ENCODE data around the gene SPNS3.

The SPNS3 gene

GRCh38 chr17:4463818-4464476 is 30.2 kb downstream of the SPNS3 start:
- H3K27ac ChIP-seq: no peak overlapping the region
- no peak for DNase-seq (ENCODE audit: low read depth, low spot score)

GRCh38 chr17:4465786-4466185 is 32.0 kb downstream of the SPNS3 start:
- DNase-seq (ENCODE audit: low read depth, low spot score): no peak
- no peak overlapping the region for H3K27ac ChIP-seq

GRCh38 chr17:4467287-4467686 is 33.5 kb downstream of the SPNS3 start:
- no peak for DNase-seq (ENCODE audit: low read depth, low spot score)
- no peak overlapping the region for H3K27ac ChIP-seq

GRCh38 chr17:4469552-4469951 is 35.8 kb downstream of the SPNS3 start:
- no peak overlapping the region for H3K27ac ChIP-seq
- DNase-seq (ENCODE audit: low read depth, low spot score): no peak

GRCh38 chr17:4472286-4472685 is 38.5 kb downstream of the SPNS3 start:
- no peak overlapping the region for H3K27ac ChIP-seq
- DNase-seq (ENCODE audit: low read depth, low spot score): no peak

GRCh38 chr17:4474093-4474492 is 40.4 kb downstream of the SPNS3 start:
- no peak for DNase-seq (ENCODE audit: low read depth, low spot score)
- H3K27ac ChIP-seq: no peak overlapping the region

- no peak overlapping the region for H3K27ac ChIP-seq
- no peak for DNase-seq (ENCODE audit: low read depth, low spot score)
Measured at GRCh38 chr17:4475001-4475400, 41.3 kb downstream of the SPNS3 start.

- no peak for DNase-seq (ENCODE audit: low read depth, low spot score)
- no peak overlapping the region for H3K27ac ChIP-seq
Measured at GRCh38 chr17:4475463-4475862, 41.7 kb downstream of the SPNS3 start.

- H3K27ac ChIP-seq: no peak overlapping the region
- no peak for DNase-seq (ENCODE audit: low read depth, low spot score)
Measured at GRCh38 chr17:4476017-4476416, 42.3 kb downstream of the SPNS3 start.

GRCh38 chr17:4476511-4477070 is 42.9 kb downstream of the SPNS3 start:
- no peak overlapping the region for H3K27ac ChIP-seq
- DNase-seq (ENCODE audit: low read depth, low spot score): no peak

GRCh38 chr17:4477255-4477791 is 43.6 kb downstream of the SPNS3 start:
- DNase-seq (ENCODE audit: low read depth, low spot score): no peak
- no peak overlapping the region for H3K27ac ChIP-seq

- no peak overlapping the region for H3K27ac ChIP-seq
Measured at GRCh38 chr17:4478318-4478830, 44.6 kb downstream of the SPNS3 start.

GRCh38 chr17:4479340-4479981 is 45.7 kb downstream of the SPNS3 start:
- no peak overlapping the region for H3K27ac ChIP-seq
- no peak for DNase-seq (ENCODE audit: low read depth, low spot score)

More at GRCh38 chr17:4478318-4478830, 44.6 kb downstream of the SPNS3 start:
- no peak for DNase-seq (ENCODE audit: low read depth, low spot score)

- no peak overlapping the region for H3K27ac ChIP-seq
- no peak for DNase-seq (ENCODE audit: low read depth, low spot score)
Measured at GRCh38 chr17:4479982-4480751, 46.4 kb downstream of the SPNS3 start.

GRCh38 chr17:4480929-4481898 is 47.5 kb downstream of the SPNS3 start:
- no peak overlapping the region for H3K27ac ChIP-seq

GRCh38 chr17:4482338-4483011 is 48.7 kb downstream of the SPNS3 start:
- DNase-seq (ENCODE audit: low read depth, low spot score): no peak
- peak overlapping the region; percentile 70 for H3K27ac ChIP-seq

More at GRCh38 chr17:4480929-4481898, 47.5 kb downstream of the SPNS3 start:
- no peak for DNase-seq (ENCODE audit: low read depth, low spot score)

GRCh38 chr17:4483012-4483840 is 49.5 kb downstream of the SPNS3 start:
- peak overlapping the region; percentile 70 for H3K27ac ChIP-seq
- peak; percentile 56 for DNase-seq (ENCODE audit: low read depth, low spot score)
